WTC11 (cell line): ENCODE data around the gene AGPAT4. TPM values are rescaled to one million over a fixed set of nuclear protein-coding genes. Genes with fewer than 3 reads are reported as not detected.

ENCODE experiments used
- ATAC-seq: fragments of 200-7000 bp; cut with Tn5 transposase; 2 replicates; pipeline ENCODE4 v1.10.0; 2021; ENCODE audit warnings: mild to moderate bottlenecking, moderate library complexity
- CTCF ChIA-PET: fragments of 300-600 bp; sonication (Branson Sonifier 250); formaldehyde crosslinking; loops from one replicate; lab custom pipeline; 2021; ENCODE audit warnings: antibody characterized with exemption; lab: Charles Lee
- POLR2A ChIA-PET: fragments of 350-600 bp; sonication (Branson Sonifier 250); formaldehyde crosslinking; loops from one replicate; lab custom pipeline; 2021; ENCODE audit warnings: antibody characterized with exemption; lab: Charles Lee
- DNase-seq: peaks from one replicate; pipeline ENCODE4 v3.0.0; 2021; ENCODE audit warnings: low spot score
- H3K27ac Mint-ChIP-seq: 2 replicates; pipeline ENCODE4 v1.8.0; 2021; ENCODE audit warnings: mixed read lengths
- H3K27me3 Mint-ChIP-seq: 2 replicates; pipeline ENCODE4 v1.8.0; 2021; ENCODE audit warnings: low read depth, mild to moderate bottlenecking, moderate library complexity, mixed read lengths
- H3K36me3 Mint-ChIP-seq: 2 replicates; pipeline ENCODE4 v1.8.0; 2021; ENCODE audit warnings: mixed read lengths
- H3K4me1 Mint-ChIP-seq: 2 replicates; pipeline ENCODE4 v1.8.0; 2022; ENCODE audit warnings: mixed read lengths
- H3K4me3 Mint-ChIP-seq: 2 replicates; pipeline ENCODE4 v1.8.0; 2021; ENCODE audit warnings: mild to moderate bottlenecking, moderate library complexity, mixed read lengths
- H3K9me3 Mint-ChIP-seq: 2 replicates; pipeline ENCODE4 v1.8.0; 2021; ENCODE audit warnings: mixed read lengths
- AFF4 ChIP-seq: sonication (generic); formaldehyde crosslinking; IDR thresholded peaks from 2 replicates; pipeline ENCODE4 v1.8.1; 2023; ENCODE audit warnings: mild to moderate bottlenecking, missing genetic modification reagents, borderline replicate concordance
- AR ChIP-seq: fragments of 250-450 bp; sonication (Bioruptor Pico); IDR thresholded peaks from 2 replicates; pipeline ENCODE4 v1.9.0; 2021; ENCODE audit warnings: mild to moderate bottlenecking
- ATF1 ChIP-seq: sonication (generic); formaldehyde crosslinking; IDR thresholded peaks from 2 replicates; pipeline ENCODE4 v1.8.1; 2023; ENCODE audit warnings: mild to moderate bottlenecking, moderate library complexity, missing genetic modification reagents
- E2F1 ChIP-seq: sonication (generic); formaldehyde crosslinking; IDR thresholded peaks from 2 replicates; pipeline ENCODE4 v1.8.0; 2022; ENCODE audit warnings: mild to moderate bottlenecking, missing genetic modification reagents
- E2F4 ChIP-seq: sonication (generic); formaldehyde crosslinking; IDR thresholded peaks from 2 replicates; pipeline ENCODE4 v1.8.1; 2022; ENCODE audit warnings: low read depth, mild to moderate bottlenecking, moderate library complexity, missing genetic modification reagents, borderline replicate concordance
- MLX ChIP-seq: sonication (generic); formaldehyde crosslinking; IDR thresholded peaks from 2 replicates; pipeline ENCODE4 v1.8.1; 2023; ENCODE audit warnings: mild to moderate bottlenecking, missing genetic modification reagents, moderate library complexity
- MXD4 ChIP-seq: fragments of 250-450 bp; sonication (Bioruptor Pico); IDR thresholded peaks from 2 replicates; pipeline ENCODE4 v1.8.0; 2021; ENCODE audit warnings: mild to moderate bottlenecking, moderate library complexity, borderline replicate concordance
- NR1H2 ChIP-seq: sonication (generic); formaldehyde crosslinking; IDR thresholded peaks from 2 replicates; pipeline ENCODE4 v1.9.0; 2021; ENCODE audit warnings: mild to moderate bottlenecking, moderate library complexity, missing genetic modification reagents
- OVOL2 ChIP-seq: fragments of 250-450 bp; sonication (Bioruptor Pico); IDR thresholded peaks from 2 replicates; pipeline ENCODE4 v1.9.0; 2021; ENCODE audit warnings: mild to moderate bottlenecking, borderline replicate concordance
- SP1 ChIP-seq: sonication (generic); formaldehyde crosslinking; conservative IDR thresholded peaks from 2 replicates; pipeline ENCODE4 v1.8.1; 2022; ENCODE audit warnings: missing genetic modification reagents
- ZBTB43 ChIP-seq: sonication (generic); formaldehyde crosslinking; IDR thresholded peaks from 2 replicates; pipeline ENCODE4 v1.8.1; 2023; ENCODE audit warnings: mild to moderate bottlenecking, missing genetic modification reagents
- ZNF219 ChIP-seq: sonication (generic); formaldehyde crosslinking; IDR thresholded peaks from 2 replicates; pipeline ENCODE4 v1.8.0; 2023; ENCODE audit warnings: missing genetic modification reagents, mild to moderate bottlenecking, borderline replicate concordance
- ZNF232 ChIP-seq: sonication (generic); formaldehyde crosslinking; IDR thresholded peaks from 2 replicates; pipeline ENCODE4 v1.8.0; 2022; ENCODE audit warnings: mild to moderate bottlenecking, missing genetic modification reagents
- ZNF263 ChIP-seq: sonication (generic); formaldehyde crosslinking; IDR thresholded peaks from 2 replicates; pipeline ENCODE4 v1.8.1; 2022; ENCODE audit warnings: low read depth, mild to moderate bottlenecking, moderate library complexity, missing genetic modification reagents
- ZNF281 ChIP-seq: sonication (generic); formaldehyde crosslinking; IDR thresholded peaks from 2 replicates; pipeline ENCODE4 v1.8.0; 2023; ENCODE audit warnings: mild to moderate bottlenecking, missing genetic modification reagents
- total RNA-seq: library from RNA; stranded (reverse); gene quantifications from 3 replicates; pipeline ENCODE4 v1.2.3, GENCODE V29; 2021

The AGPAT4 gene
- total RNA-seq, 1 experiment from 2014 or later, result 19.7 TPM

GRCh38 chr6:161303628-161304340 is 29.9 kb upstream of the AGPAT4 start (continued):
- no peak for TF ChIP-seq AR (CRISPR knock-in tag)

- H3K4me3 Mint-ChIP-seq, result no peak overlapping the region
- CTCF ChIA-PET, result no interaction called here
- H3K27me3 Mint-ChIP-seq, result peaks cover 13% of the 10 kb centered on the region
- no peak for TF ChIP-seq ZNF263
- TF ChIP-seq AFF4 (CRISPR knock-in tag), result no peak
- TF ChIP-seq ZNF219 (CRISPR knock-in tag), result no peak
- no peak for TF ChIP-seq ZNF232 (CRISPR knock-in tag)
- no peak for TF ChIP-seq ZNF281
- TF ChIP-seq NR1H2 (CRISPR knock-in tag), result no peak
- TF ChIP-seq E2F4 (CRISPR knock-in tag), result no peak
- TF ChIP-seq OVOL2 (CRISPR knock-in tag), result no peak
- TF ChIP-seq E2F1, result no peak
- TF ChIP-seq ZBTB43 (CRISPR knock-in tag), result no peak
- TF ChIP-seq ATF1 (CRISPR knock-in tag), result no peak
- TF ChIP-seq SP1 (CRISPR knock-in tag), result no peak
- no peak for TF ChIP-seq MLX (CRISPR knock-in tag)
- TF ChIP-seq AR (CRISPR knock-in tag), result no peak
- TF ChIP-seq MXD4 (CRISPR knock-in tag), result no peak
- TF ChIP-seq, all 79 proteins: peak for 0
- Mint-ChIP-seq H3K36me3 (peaks cover 18% of the 10 kb centered on the region), H3K9me3 (peaks cover 41% of the 10 kb centered on the region), H3K4me1 (peaks cover 15% of the 10 kb centered on the region), H3K27ac (no peak overlapping the region)
- no peak for DNase-seq
- no peak for ATAC-seq
- POLR2A ChIA-PET, result interaction anchor here (0.7 kb wide), 1 partner anchor 141 kb away, joined by 4 read pairs; no protein-coding TSS in a partner anchor
These were observed 29.1 kb upstream of the AGPAT4 start for GRCh38 chr6:161302949-161303348.
